Mesenchymal stem cell (in vitro differentiated cells and primary cell): ENCODE data around the gene LSMEM2.

ENCODE experiments used
- DNase-seq: peaks from one replicate; pipeline ENCODE4 v3.0.0-alpha.2; 2013
- H2AFZ ChIP-seq: one replicate; pipeline ENCODE4 v1.6.1; 2013; ENCODE audit warnings: low read depth, mild to moderate bottlenecking, control low read depth, inconsistent platforms, low read length, moderate library complexity
- H2AK5ac ChIP-seq: 2 replicates; pipeline ENCODE4 v1.6.1; 2013; ENCODE audit warnings: low read length, moderate library complexity, mild to moderate bottlenecking, inconsistent platforms; ENCODE audit not compliant: severe bottlenecking
- H2BK120ac ChIP-seq: one replicate; pipeline ENCODE4 v1.6.1; 2013; ENCODE audit warnings: low read depth, mild to moderate bottlenecking, inconsistent platforms, low read length, moderate library complexity
- H2BK12ac ChIP-seq, 2 experiments: one replicate each; pipeline ENCODE4 v1.6.1; 2013; ENCODE audit warnings: inconsistent platforms in 2 of 2, low read length in 2 of 2, mild to moderate bottlenecking in 2 of 2, moderate library complexity in 2 of 2, control low read depth in 1 of 2
- H2BK15ac ChIP-seq: one replicate; pipeline ENCODE4 v1.6.1; 2013; ENCODE audit warnings: mild to moderate bottlenecking, low read depth, inconsistent platforms; ENCODE audit not compliant: poor library complexity, severe bottlenecking
- H2BK5ac ChIP-seq: 2 replicates; pipeline ENCODE4 v1.6.1; 2013; ENCODE audit warnings: low read depth, mild to moderate bottlenecking, low read length, control low read depth, inconsistent platforms; ENCODE audit not compliant: poor library complexity, severe bottlenecking
- H3K14ac ChIP-seq, 2 experiments: one replicate each; pipeline ENCODE4 v1.6.1; 2013; ENCODE audit warnings: inconsistent platforms in 2 of 2, low read length in 2 of 2, control low read depth in 1 of 2, mild to moderate bottlenecking in 1 of 2, moderate library complexity in 1 of 2
- H3K18ac ChIP-seq, 2 experiments: one replicate each; pipeline ENCODE4 v1.6.1; 2013; ENCODE audit warnings: inconsistent platforms in 2 of 2, low read length in 2 of 2, control low read depth in 1 of 2, low read depth in 1 of 2, mild to moderate bottlenecking in 1 of 2
- H3K23ac ChIP-seq, 2 experiments: one replicate each; pipeline ENCODE4 v1.6.1; 2013; ENCODE audit warnings: inconsistent platforms in 2 of 2, low read length in 2 of 2, mild to moderate bottlenecking in 2 of 2, moderate library complexity in 2 of 2, control low read depth in 1 of 2
- H3K27ac ChIP-seq: 2 replicates; pipeline ENCODE4 v1.5.1; 2013; ENCODE audit warnings: mild to moderate bottlenecking, moderate library complexity, low read length, control low read depth, inconsistent platforms; ENCODE audit not compliant: poor library complexity, severe bottlenecking
- H3K27me3 ChIP-seq, 2 experiments: 2 replicates each; pipeline versions ENCODE4 v1.6.1 to v1.7.0; 2013; ENCODE audit warnings: low read length in 2 of 2, mild to moderate bottlenecking in 2 of 2, moderate library complexity in 2 of 2, control low read depth in 1 of 2, inconsistent platforms in 1 of 2; ENCODE audit not compliant: control insufficient read depth in 1 of 2, insufficient read depth in 1 of 2
- H3K36me3 ChIP-seq, 2 experiments: 2 replicates each; pipeline versions ENCODE4 v1.6.1 to v1.7.0; 2013; ENCODE audit warnings: low read length in 2 of 2, control low read depth in 1 of 2, inconsistent platforms in 1 of 2, low read depth in 1 of 2, mild to moderate bottlenecking in 1 of 2; ENCODE audit not compliant: insufficient read depth in 2 of 2, control insufficient read depth in 1 of 2
- H3K4ac ChIP-seq, 2 experiments: one replicate each; pipeline ENCODE4 v1.6.1; 2013; ENCODE audit warnings: inconsistent platforms in 2 of 2, low read length in 2 of 2, mild to moderate bottlenecking in 2 of 2, moderate library complexity in 2 of 2, control low read depth in 1 of 2, low read depth in 1 of 2
- H3K4me1 ChIP-seq: 2 replicates; pipeline ENCODE4 v1.6.1; 2013; ENCODE audit warnings: low read depth, low read length, control low read depth; ENCODE audit not compliant: control insufficient read depth, insufficient read depth
- H3K4me2 ChIP-seq: 2 replicates; pipeline ENCODE4 v1.6.1; 2013; ENCODE audit warnings: low read length, mild to moderate bottlenecking, inconsistent platforms; ENCODE audit not compliant: poor library complexity, severe bottlenecking
- H3K4me3 ChIP-seq, 2 experiments: 2 replicates each; pipeline versions ENCODE4 v1.5.1 to v1.7.0; 2013; ENCODE audit warnings: low read length in 2 of 2, mild to moderate bottlenecking in 2 of 2, control low read depth in 1 of 2, low read depth in 1 of 2; ENCODE audit not compliant: insufficient read depth in 1 of 2
- H3K79me1 ChIP-seq: replicated peaks from 2 replicates; pipeline ENCODE4 v1.6.1; 2013; ENCODE audit warnings: mild to moderate bottlenecking, control low read depth, low read length, inconsistent platforms; ENCODE audit not compliant: poor library complexity, severe bottlenecking
- H3K9ac ChIP-seq: 2 replicates; pipeline ENCODE4 v1.7.0; 2013; ENCODE audit warnings: mild to moderate bottlenecking, low read length, moderate library complexity
- H3K9me3 ChIP-seq: 2 replicates; pipeline ENCODE4 v1.7.0; 2013; ENCODE audit warnings: mild to moderate bottlenecking, low read length; ENCODE audit not compliant: control insufficient read depth
- H4K8ac ChIP-seq: one replicate; pipeline ENCODE4 v1.6.1; 2013; ENCODE audit warnings: inconsistent platforms, mild to moderate bottlenecking, low read length, moderate library complexity
- H4K91ac ChIP-seq: one replicate; pipeline ENCODE4 v1.6.1; 2013; ENCODE audit warnings: mild to moderate bottlenecking, low read length, inconsistent platforms
- WGBS: methylation state at CpG from one replicate; pipeline ENCODE4 v1.1.7; 2013; ENCODE audit warnings: mixed read lengths; 5-methylcytosine and 5-hydroxymethylcytosine counted together

LSMEM2 gene

GRCh38 chr3:50290161-50290641 is 11.3 kb downstream of the LSMEM2 start:
- H2AFZ ChIP-seq = no peak overlapping the region
- peaks cover 25% of the 10 kb centered on the region for H3K79me1 ChIP-seq
- H4K8ac ChIP-seq = no peak overlapping the region
- H4K91ac ChIP-seq = no peak overlapping the region
- 98% methylated on average over 16 of the region's 16 CpGs for WGBS
- H2BK15ac ChIP-seq = no peak overlapping the region
- no peak overlapping the region for H2AK5ac ChIP-seq
- no peak overlapping the region for H3K4me3 ChIP-seq
- H3K27me3 ChIP-seq = no peaks in the 10 kb centered on the region
- H3K9me3 ChIP-seq = no peaks in the 10 kb centered on the region
- no peak overlapping the region for H2BK12ac ChIP-seq
- H3K27ac ChIP-seq = no peak overlapping the region
- no peak for DNase-seq
- no peak overlapping the region for H3K14ac ChIP-seq
- H3K18ac ChIP-seq = no peak overlapping the region
- no peak overlapping the region for H3K4ac ChIP-seq
- no peak overlapping the region for H3K9ac ChIP-seq
- H3K4me2 ChIP-seq = no peak overlapping the region
- H2BK120ac ChIP-seq = no peak overlapping the region
- peaks cover 17% of the 10 kb centered on the region for H3K4me1 ChIP-seq
- no peak overlapping the region for H3K23ac ChIP-seq
- no peak overlapping the region for H2BK5ac ChIP-seq
- H3K36me3 ChIP-seq = peaks cover 45 to 48% of the 10 kb centered on the region in 2 experiments

- Histone ChIP-seq H3K23ac (no peak within 1 kb of the TSS), H3K4ac (peak within 1 kb of the TSS in 1 of 2 experiments; percentile 6), H3K79me1 (peaks cover 28% of the 10 kb centered on the region), H2BK12ac (no peak within 1 kb of the TSS), H2BK15ac (peak within 1 kb of the TSS; percentile 9), H2AK5ac (no peak within 1 kb of the TSS), H2AFZ (peak within 1 kb of the TSS; percentile 43), H3K27me3 (no peaks in the 10 kb centered on the region), H2BK120ac (peak within 1 kb of the TSS; percentile 21), H3K18ac (peak within 1 kb of the TSS; percentile 73), H3K9ac (peak within 1 kb of the TSS; percentile 95), H3K4me2 (peak within 1 kb of the TSS; percentile 84), H4K8ac (peak within 1 kb of the TSS; percentile 88), H4K91ac (peak within 1 kb of the TSS; percentile 55), H3K9me3 (no peaks in the 10 kb centered on the region), H2BK5ac (no peak within 1 kb of the TSS), H3K36me3 (peaks cover 37 to 41% of the 10 kb centered on the region in 2 experiments), H3K4me1 (peaks cover 17% of the 10 kb centered on the region), H3K27ac (no peak within 1 kb of the TSS), H3K4me3 (peak within 1 kb of the TSS; percentile 93 to 97), H3K14ac (no peak within 1 kb of the TSS)
- WGBS = 3% methylated on average over 67 of the region's 67 CpGs
- peak; percentile 98 for DNase-seq
Observed at GRCh38 chr3:50292159-50293078, 13.5 kb downstream of the LSMEM2 start, which contains the start of gene IFRD2. TSS of gene IFRD2 (minus strand) at chr3:50292429. CDS start at chr3:50292274, 155 bp downstream.

GRCh38 chr3:50293079-50293801 is 14.4 kb downstream of the LSMEM2 start:
- Histone ChIP-seq H3K4ac (no peak overlapping the region), H3K4me1 (peaks cover 19% of the 10 kb centered on the region), H3K14ac (no peak overlapping the region), H3K4me2 (no peak overlapping the region), H4K8ac (peak overlapping the region; percentile 25), H3K79me1 (peaks cover 30% of the 10 kb centered on the region), H2BK12ac (no peak overlapping the region), H3K4me3 (peak overlapping the region in 1 of 2 experiments; percentile 97), H2BK5ac (no peak overlapping the region), H3K9me3 (no peaks in the 10 kb centered on the region), H3K36me3 (peaks cover 28 to 36% of the 10 kb centered on the region in 2 experiments), H2BK120ac (no peak overlapping the region), H3K23ac (no peak overlapping the region), H2BK15ac (no peak overlapping the region), H3K27me3 (no peaks in the 10 kb centered on the region), H2AFZ (no peak overlapping the region), H3K27ac (no peak overlapping the region), H2AK5ac (no peak overlapping the region), H4K91ac (no peak overlapping the region), H3K9ac (peak overlapping the region; percentile 88), H3K18ac (no peak overlapping the region)
- DNase-seq = no peak
- 90% methylated on average over 12 of the region's 12 CpGs for WGBS

GRCh38 chr3:50294089-50294488 is 15.2 kb downstream of the LSMEM2 start:
- no peak overlapping the region for H3K18ac ChIP-seq
- 85% methylated on average over 4 of the region's 4 CpGs for WGBS
- H2BK15ac ChIP-seq = no peak overlapping the region
- H3K27ac ChIP-seq = no peak overlapping the region
- no peak overlapping the region for H3K14ac ChIP-seq
- no peak for DNase-seq
- peaks cover 24% of the 10 kb centered on the region for H3K4me1 ChIP-seq
- no peak overlapping the region for H3K9ac ChIP-seq
- no peak overlapping the region for H2AFZ ChIP-seq
- H4K8ac ChIP-seq = no peak overlapping the region
- H3K79me1 ChIP-seq = peaks cover 27% of the 10 kb centered on the region
- H3K27me3 ChIP-seq = no peaks in the 10 kb centered on the region
- no peak overlapping the region for H4K91ac ChIP-seq
- H2BK12ac ChIP-seq = no peak overlapping the region
- no peak overlapping the region for H3K4ac ChIP-seq
- H3K9me3 ChIP-seq = no peaks in the 10 kb centered on the region
- peaks cover 20 to 28% of the 10 kb centered on the region in 2 experiments for H3K36me3 ChIP-seq
- no peak overlapping the region for H2BK120ac ChIP-seq
- H3K4me2 ChIP-seq = no peak overlapping the region
- H2BK5ac ChIP-seq = no peak overlapping the region
- no peak overlapping the region for H2AK5ac ChIP-seq
- H3K23ac ChIP-seq = no peak overlapping the region
- H3K4me3 ChIP-seq = no peak overlapping the region
